GM12801 (cell line): Measurements from ENCODE around the gene CTCFL.

Source experiments
- TF ChIP-seq, protein P1 (sequence below): IDR thresholded peaks from one replicate; pipeline ENCODE4 v1.5.1; 2011; ENCODE audit warnings: control low read depth; ENCODE audit not compliant: insufficient read length; ENCODE audit errors: extremely low read depth

Gene CTCFL

DNA sequence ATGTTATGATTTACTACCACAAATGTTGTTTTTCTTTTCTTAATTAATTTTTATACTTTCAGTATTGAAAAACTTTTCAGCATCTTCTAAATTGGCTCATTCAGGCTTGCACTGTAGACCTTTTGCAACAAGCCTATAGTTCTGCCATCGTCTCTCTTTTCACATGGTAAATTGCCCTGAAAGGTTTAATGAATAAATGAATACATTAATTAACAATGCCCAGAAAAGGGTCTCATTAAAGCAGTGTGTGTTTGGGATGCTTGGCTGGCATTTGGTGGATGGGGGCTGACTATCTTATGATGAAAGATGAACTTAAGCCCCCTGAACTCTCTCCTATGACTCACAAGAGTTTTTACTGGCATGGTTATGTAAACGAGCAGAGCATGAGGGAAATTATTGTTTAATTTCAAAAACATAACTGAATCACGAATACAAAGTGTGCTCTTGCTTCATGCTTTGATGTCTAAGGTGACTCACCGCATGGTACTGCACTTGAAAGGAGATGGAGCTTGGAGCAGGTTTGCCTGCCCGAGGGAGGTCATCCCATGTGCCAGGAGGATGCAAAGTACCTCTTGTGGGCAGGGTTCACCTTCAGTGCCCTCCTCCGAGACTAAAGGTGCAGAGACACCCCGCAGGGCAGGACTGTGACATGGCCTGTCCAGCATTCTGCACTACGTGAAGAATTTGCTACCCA lies 22.2 kb upstream of the CTCFL start:
- TF ChIP-seq, protein P1, sequence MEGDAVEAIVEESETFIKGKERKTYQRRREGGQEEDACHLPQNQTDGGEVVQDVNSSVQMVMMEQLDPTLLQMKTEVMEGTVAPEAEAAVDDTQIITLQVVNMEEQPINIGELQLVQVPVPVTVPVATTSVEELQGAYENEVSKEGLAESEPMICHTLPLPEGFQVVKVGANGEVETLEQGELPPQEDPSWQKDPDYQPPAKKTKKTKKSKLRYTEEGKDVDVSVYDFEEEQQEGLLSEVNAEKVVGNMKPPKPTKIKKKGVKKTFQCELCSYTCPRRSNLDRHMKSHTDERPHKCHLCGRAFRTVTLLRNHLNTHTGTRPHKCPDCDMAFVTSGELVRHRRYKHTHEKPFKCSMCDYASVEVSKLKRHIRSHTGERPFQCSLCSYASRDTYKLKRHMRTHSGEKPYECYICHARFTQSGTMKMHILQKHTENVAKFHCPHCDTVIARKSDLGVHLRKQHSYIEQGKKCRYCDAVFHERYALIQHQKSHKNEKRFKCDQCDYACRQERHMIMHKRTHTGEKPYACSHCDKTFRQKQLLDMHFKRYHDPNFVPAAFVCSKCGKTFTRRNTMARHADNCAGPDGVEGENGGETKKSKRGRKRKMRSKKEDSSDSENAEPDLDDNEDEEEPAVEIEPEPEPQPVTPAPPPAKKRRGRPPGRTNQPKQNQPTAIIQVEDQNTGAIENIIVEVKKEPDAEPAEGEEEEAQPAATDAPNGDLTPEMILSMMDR = no peak

DNA sequence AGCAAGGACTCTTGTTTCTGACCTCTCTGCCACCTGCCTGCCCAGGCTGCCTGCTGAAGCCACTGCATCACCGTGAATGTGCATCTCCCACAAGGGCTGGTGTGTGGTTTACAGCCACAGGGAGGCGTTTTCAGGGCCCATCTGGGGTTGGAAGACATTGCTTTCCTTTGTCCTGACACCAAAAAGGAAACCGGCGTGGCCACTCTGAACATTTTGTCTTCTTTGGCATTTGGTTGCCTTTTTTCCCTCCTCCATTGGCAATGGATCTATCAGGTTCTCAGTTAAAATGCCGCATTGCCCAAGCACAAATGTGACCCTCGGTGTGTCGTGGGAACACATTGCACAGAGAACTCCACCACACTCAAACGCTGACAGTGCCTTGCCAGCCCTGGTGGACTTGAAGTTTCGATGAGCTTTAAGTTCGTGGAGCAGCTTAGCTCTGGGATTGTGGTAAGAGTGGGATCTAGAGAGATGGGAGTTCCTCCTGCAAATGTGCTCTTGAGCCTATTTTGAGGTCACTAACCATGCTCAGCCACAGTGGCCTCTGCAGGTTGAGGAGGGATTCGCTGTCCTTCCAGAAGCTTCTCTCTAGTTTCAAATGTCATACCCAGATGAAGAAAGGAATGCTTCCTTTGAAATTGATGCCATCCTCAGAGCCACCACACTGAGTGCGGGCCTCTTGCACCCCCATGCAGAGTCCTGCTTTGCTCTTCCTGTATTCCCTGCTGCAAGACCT lies 21.2 kb upstream of the CTCFL start:
- TF ChIP-seq, protein P1 = no peak

DNA sequence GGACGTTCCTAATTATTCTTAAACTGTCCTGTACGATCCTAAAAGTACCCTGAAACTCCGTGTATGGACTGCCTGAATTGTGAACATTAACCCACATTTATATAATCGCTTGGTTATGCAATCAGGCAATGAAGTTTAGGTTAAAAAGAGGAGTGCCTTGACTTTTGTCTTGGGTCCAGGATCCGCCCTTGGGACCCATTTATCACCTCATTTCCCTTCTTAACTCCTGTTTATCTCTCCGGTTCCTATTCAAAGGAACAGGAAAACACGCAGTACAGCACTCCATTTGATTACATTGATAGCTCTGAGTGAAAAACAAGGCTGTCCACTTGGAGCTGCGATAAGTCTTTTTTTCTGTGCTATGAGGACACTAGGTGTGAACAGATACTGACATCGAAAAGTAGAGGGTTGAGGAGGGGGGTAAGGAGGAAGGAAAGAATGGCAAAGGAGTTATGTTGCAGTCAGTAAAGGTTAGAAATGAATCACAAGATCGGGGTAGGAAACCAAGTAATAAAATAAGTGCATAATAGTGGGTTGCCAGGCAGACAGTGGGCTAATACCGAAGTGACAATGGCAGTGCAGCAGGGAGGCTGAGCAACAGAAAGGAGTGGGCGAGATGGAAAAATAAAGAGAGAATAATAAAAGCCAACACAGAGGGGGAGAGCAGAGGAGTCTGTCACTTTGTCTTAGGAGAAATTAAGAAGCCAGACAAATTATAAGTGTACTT lies 20.1 kb upstream of the CTCFL start:
- TF ChIP-seq, protein P1 = no peak

DNA sequence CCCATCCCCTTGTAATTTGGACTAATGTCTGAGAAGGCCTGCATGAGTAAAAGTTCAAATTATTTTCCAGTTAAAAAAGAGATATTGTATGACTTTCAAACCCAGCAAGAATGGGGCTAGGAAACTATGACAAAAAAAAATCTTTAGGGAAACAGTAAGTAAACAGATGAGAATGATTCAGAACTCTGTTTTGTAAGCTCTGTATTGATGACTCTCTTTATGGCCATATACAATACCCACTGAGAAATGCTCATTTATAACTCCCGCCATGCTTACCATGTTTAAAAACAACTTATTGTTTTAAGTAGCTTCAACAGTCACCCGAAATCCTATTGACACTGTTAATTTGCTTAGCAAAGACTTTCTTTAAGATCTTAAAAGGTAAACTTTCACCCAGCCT lies 18.8 kb upstream of the CTCFL start:
- TF ChIP-seq, protein P1 = no peak

GRCh38 chr20:57540890-57541580 lies 16.1 kb upstream of the CTCFL start:
- TF ChIP-seq, protein P1 = no peak

GRCh38 chr20:57539889-57540288 lies 14.9 kb upstream of the CTCFL start:
- TF ChIP-seq, protein P1 = no peak

GRCh38 chr20:57537822-57538221 lies 12.9 kb upstream of the CTCFL start:
- TF ChIP-seq, protein P1 = no peak
